GM21529 (cell line): ENCODE data around the gene MEX3B.
"Not testable (repeated sequence)": the region's sequence is repeated elsewhere in the genome, so short reads cannot be mapped to it uniquely, and the experiment has no call there.

Experiments used
- ATAC-seq: cut with Tn5 transposase; IDR thresholded peaks from one replicate; pipeline ENCODE4 v1.9.1; 2021; ENCODE audit not compliant: unreplicated experiment

The MEX3B gene

GRCh38 chr15:82051664-82052063, 5.8 kb upstream of the MEX3B start:
- no peak for ATAC-seq

- ATAC-seq, result no peak
Measured at GRCh38 chr15:82048811-82049210, 3.0 kb upstream of the MEX3B start.

- no peak for ATAC-seq
Measured at GRCh38 chr15:82047453-82048400, 1.9 kb upstream of the MEX3B start.

GRCh38 chr15:82046666-82047452, 1.0 kb upstream of the MEX3B start:
- ATAC-seq, result peak; percentile 58

- peak; percentile 18 for ATAC-seq
Measured at GRCh38 chr15:82045179-82045891, 483 bp downstream of the MEX3B start.

- no peak for ATAC-seq
Measured at GRCh38 chr15:82044373-82045178, 1.2 kb downstream of the MEX3B start.

GRCh38 chr15:82043796-82044372, 1.9 kb downstream of the MEX3B start:
- no peak for ATAC-seq

- ATAC-seq, result no peak
Measured at GRCh38 chr15:82043130-82043673, 2.6 kb downstream of the MEX3B start.

GRCh38 chr15:82040862-82041261, 5.0 kb downstream of the MEX3B start:
- no peak for ATAC-seq

GRCh38 chr15:82040390-82040789, 5.4 kb downstream of the MEX3B start:
- no peak for ATAC-seq

- ATAC-seq, result no peak
Measured at GRCh38 chr15:82039871-82040270, 5.9 kb downstream of the MEX3B start.

- no peak for ATAC-seq
Measured at GRCh38 chr15:82036461-82036860, 9.4 kb downstream of the MEX3B start.

- ATAC-seq, result no peak
Measured at GRCh38 chr15:82031871-82032270, 13.9 kb downstream of the MEX3B start.

GRCh38 chr15:82030176-82030575, 15.6 kb downstream of the MEX3B start:
- ATAC-seq, result no peak

GRCh38 chr15:82028163-82028562, 17.7 kb downstream of the MEX3B start:
- ATAC-seq, result not testable (repeated sequence)

GRCh38 chr15:82021992-82022391, 23.8 kb downstream of the MEX3B start:
- no peak for ATAC-seq

GRCh38 chr15:82020625-82021394, 25.0 kb downstream of the MEX3B start:
- no peak for ATAC-seq

GRCh38 chr15:82018201-82018600, 27.6 kb downstream of the MEX3B start:
- ATAC-seq, result no peak

- ATAC-seq, result no peak
Measured at GRCh38 chr15:82017656-82018055, 28.2 kb downstream of the MEX3B start.
